Fibroblast of pulmonary artery (primary cell): ENCODE results near the gene RALGDS.

Experiments used
- DNase-seq: peaks from one replicate; pipeline ENCODE4 v3.0.0-alpha.2; 2010; ENCODE audit warnings: low read depth
- H3K4me3 ChIP-seq: replicated peaks from 2 replicates; pipeline ENCODE4 v1.5.1; 2011; ENCODE audit warnings: low read depth, mild to moderate bottlenecking, control low read depth, low read length, moderate library complexity
- CTCF ChIP-seq: IDR thresholded peaks from 2 replicates; pipeline ENCODE4 v1.5.1; 2011; ENCODE audit warnings: mild to moderate bottlenecking, control low read depth, low read length, inconsistent platforms; ENCODE audit errors: missing control alignments

The RALGDS gene

GRCh38 chr9:133054966-133055365 lies 66.1 kb downstream of the RALGDS start:
- no peak for TF ChIP-seq CTCF
- DNase-seq = no peak
- no peak overlapping the region for H3K4me3 ChIP-seq

DNA sequence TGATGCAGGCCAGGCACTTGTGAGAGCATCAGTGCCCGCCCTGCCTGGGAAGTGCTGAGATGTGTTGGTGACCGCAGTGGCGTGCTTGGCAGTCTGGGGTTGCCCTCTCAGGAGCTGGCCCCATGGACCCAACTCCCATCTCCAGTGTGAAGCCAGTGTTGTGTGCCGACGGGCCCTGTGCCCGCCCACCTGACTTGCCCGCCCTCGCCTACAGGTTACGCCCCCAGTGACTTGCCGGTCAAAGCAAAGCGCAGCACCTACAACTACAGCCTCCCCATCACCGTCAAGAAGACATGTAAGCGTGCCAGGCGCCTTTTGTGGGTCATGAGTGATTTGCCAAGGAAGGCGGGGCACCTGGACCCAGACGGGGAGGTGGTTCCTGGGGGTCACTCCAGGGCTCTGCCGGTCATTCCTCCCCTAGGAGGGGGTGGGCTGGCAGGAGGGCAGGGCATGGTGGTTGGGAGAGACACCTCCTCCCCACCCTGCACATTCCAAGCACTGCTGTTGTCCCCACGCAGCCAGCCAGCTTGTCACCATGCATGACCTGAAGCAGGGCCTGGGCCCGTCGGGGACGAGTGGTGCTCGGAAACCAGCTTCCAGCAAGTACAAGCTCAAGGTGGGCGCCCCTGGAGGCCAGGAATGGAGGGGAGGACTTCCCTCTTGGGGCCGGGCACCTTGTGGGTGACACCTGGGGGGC lies 66.7 kb downstream of the RALGDS start:
- no peak for DNase-seq
- TF ChIP-seq CTCF = no peak
- no peak overlapping the region for H3K4me3 ChIP-seq

- H3K4me3 ChIP-seq = no peak overlapping the region
- no peak for DNase-seq
- TF ChIP-seq CTCF = no peak
Observed at GRCh38 chr9:133051966-133052539, 69.0 kb downstream of the RALGDS start.

GRCh38 chr9:133051281-133051900 lies 69.6 kb downstream of the RALGDS start:
- no peak overlapping the region for H3K4me3 ChIP-seq
- no peak for DNase-seq
- TF ChIP-seq CTCF = no peak

- no peak for DNase-seq
- no peak for TF ChIP-seq CTCF
- no peak overlapping the region for H3K4me3 ChIP-seq
Observed at GRCh38 chr9:133050781-133051180, 70.3 kb downstream of the RALGDS start.

- H3K4me3 ChIP-seq = no peak overlapping the region
- no peak for DNase-seq
- no peak for TF ChIP-seq CTCF
Observed at GRCh38 chr9:133050142-133050541, 70.9 kb downstream of the RALGDS start.
